NCI-H2081 (cell line): Measurements from ENCODE around the gene PHF14.
A peak's percentile ranks its signal among the peaks of the same experiment; 100 is the strongest.
"Not testable (repeated sequence)": the region's sequence is repeated elsewhere in the genome, so short reads cannot be mapped to it uniquely, and the experiment has no call there.

Experiments used
- DNase-seq, 2 experiments: peaks; one replicate each; lab custom pipeline; 2025; lab: John Stamatoyannopoulos, UW

Gene PHF14

DNA sequence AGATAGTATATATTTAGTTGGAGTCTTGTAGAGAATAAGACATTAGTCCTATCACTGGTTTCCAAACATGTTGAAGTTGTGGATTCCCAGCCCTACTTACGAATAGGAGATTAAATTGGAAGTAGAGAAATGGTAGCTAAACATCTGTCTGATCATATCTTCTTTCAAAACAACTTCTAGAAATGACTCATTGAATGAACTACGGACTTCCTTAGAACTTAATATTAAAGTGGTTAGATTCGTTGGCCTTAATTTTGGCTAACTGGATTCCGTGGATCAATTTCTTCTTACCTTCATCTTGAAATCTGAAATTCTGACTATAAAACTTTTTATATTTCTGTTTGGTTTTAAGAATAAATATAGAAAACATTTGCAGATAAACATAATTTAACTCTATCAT, 3.4 kb downstream of the PHF14 start:
- DNase-seq = no peak

DNA sequence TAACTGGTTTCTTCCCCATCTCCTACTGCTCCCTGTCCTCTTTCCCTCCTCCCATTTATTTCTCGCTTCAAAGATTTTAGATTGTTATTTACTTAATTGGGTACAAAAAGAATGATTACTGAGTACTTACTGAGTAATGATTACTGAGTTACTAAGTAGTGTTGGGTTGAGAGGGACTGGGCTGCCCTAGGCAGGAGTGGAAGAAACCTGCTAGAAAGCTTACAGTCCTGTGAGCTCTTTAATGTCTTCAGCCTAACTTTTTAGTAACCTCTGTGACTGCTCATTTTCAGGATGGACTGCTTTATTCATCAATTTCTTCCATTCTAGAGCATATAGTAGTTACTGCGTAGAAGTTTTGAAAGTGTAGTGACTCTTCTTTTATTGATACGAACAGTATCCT, 7.6 kb downstream of the PHF14 start:
- DNase-seq = no peak

GRCh38 chr7:10990748-10991147, 17.1 kb downstream of the PHF14 start:
- not testable (repeated sequence) for DNase-seq

GRCh38 chr7:10995482-10996166, 22.0 kb downstream of the PHF14 start:
- DNase-seq = not testable (repeated sequence)

- no peak for DNase-seq
Observed at GRCh38 chr7:10998996-10999757, 25.5 kb downstream of the PHF14 start.

GRCh38 chr7:11005202-11005601, 31.5 kb downstream of the PHF14 start:
- no peak for DNase-seq

- no peak for DNase-seq
Observed at GRCh38 chr7:11006291-11006690, 32.6 kb downstream of the PHF14 start.

GRCh38 chr7:11009631-11010030, 36.0 kb downstream of the PHF14 start:
- no peak for DNase-seq

GRCh38 chr7:11021468-11021867, 47.8 kb downstream of the PHF14 start:
- no peak for DNase-seq

DNA sequence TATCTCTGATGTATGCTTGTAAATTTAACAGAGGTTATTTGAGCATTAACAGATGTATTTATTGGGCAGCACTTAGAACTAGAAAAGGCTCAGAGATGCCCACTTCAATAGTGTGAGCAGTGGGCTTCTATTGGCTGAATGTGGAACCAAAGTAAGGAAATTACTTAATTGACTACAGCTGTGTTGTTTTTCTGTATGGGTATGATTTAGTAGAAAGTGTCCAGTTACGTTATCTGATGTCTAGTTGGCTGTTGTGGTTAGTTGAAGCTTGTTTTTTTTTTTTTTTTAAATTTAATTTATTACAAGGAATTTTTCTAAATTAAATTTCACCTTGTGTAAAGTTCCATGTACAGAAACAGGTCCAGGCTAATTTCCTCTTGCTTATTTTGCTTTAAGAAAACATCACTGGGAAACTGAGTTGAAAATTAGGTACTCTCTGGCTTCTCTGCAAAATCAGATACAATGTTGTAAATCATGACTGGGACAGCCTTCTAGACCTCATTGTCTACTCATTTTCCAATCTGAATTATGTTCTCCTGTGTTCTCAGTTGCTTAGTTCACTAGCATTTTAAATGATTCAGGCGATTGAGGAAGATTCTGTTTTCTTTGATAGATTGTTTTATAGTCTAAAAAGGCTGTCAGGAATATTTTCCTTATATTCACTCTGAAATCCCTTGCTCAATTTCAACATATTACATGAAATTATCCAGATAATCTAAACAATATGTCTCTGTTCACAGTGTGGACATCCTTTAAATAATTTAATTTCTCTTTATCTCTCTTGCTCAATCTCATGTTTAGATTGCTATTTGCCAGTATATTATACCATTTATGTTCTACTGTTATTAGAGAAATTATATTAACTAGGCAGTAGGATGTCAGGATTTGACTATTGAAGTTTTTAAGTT, 53.0 kb downstream of the PHF14 start:
- no peak for DNase-seq

DNA sequence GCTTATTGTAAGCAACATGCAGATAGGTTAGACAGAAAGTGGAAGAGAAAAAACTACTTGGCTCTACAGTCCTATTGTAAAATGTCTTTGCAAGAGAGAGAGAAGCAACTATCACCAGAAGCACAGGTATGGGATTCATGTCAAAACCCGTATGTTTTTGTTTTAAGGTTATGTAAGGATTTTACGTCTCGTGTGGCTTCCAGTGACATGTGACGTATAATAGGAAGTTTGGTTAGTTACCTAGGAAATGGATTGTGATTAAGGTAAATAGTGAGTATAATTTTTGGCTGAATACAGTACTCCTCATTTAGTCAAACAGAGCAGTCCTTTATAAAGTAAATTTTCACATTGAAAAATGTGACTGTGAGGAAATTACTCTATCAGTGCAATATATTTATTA, 62.0 kb downstream of the PHF14 start:
- peak in 1 of 2 experiments; percentile 10 for DNase-seq

- no peak for DNase-seq
Observed at GRCh38 chr7:11039974-11040373, 66.3 kb downstream of the PHF14 start.

DNA sequence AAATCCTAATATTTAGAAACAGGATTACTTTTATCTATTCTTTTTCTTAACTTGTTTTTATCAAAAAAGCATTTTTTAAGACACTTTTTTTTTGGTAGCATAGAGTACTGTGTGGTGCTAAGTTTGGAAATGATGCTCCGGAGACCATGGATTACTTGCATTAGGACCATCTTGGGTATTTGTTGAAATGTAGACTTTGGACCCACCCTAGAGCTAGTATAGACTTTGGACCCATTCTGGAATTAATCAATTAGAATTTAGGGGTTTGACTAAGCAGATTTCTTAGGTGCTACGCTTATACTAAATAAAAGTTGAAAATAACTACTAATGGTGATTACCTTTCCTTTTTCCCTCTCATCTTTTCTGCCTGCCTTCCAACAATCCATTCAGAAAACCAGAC, 80.4 kb downstream of the PHF14 start:
- DNase-seq = no peak

DNA sequence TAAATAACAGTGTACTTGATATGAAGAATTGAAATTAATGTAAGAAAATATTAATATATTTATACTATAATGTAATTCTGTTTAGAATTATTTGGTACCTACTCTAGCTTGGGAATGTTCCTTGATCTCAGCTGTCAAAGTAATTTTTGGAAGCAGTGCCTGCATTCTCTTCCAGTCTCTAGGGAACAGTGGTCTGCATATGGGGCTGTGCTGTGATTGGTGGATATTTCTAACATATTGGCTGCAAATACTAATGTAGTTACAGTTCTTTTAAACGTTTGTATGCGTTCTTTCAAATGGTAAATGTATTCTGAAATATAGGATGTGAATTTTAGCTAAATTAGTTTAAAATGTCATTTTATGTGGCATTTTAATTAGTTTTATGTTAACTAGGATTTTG, 87.2 kb downstream of the PHF14 start:
- DNase-seq = no peak

DNA sequence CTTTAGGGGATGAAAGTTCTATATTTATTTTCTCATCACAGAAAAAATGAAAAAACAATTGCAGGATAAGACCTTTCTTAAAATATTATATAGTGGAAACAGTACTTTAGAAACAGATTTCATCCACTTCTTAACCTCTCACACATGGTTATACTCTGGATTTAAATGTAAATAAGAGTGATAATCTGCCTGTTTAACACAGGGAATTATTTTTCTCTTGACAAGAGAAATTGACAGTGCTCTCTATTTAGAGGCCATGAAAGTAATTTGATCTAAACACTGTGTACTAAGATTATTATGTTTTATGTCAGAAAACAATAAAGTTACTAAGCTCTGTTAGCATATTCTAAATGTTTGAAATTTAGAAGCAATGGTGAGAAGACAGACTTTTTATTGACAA, 88.4 kb downstream of the PHF14 start:
- DNase-seq = no peak

GRCh38 chr7:11069591-11069990, 95.9 kb downstream of the PHF14 start:
- DNase-seq = no peak

GRCh38 chr7:11077816-11078215, 104.1 kb downstream of the PHF14 start:
- DNase-seq = no peak

DNA sequence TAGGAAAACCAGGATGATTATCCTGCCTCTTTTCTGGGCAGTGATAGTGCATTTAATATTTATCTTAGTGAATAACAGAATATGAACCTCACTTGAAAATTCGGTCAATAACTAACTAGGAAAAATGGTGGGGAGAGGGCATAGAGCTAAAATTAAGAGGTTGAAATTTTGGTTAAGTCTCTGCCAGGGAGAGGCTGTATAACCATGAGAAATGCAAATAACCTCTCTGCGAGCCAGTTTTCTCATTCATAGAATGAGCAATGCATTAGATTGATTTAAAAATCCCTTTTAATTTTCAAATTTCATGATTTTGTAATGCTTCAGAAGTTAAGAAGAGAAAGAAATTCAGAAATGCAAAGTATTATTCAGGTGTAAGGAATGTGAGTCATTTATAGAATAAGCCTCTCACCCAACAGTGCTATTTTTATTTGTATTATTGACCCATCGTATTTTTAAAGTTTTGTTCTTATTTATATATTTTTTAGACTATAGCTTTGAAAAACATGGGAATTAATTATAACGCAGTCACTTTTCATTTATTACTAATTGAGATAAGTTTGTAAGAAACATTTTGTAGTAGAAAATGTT, 104.7 kb downstream of the PHF14 start:
- DNase-seq = no peak

DNA sequence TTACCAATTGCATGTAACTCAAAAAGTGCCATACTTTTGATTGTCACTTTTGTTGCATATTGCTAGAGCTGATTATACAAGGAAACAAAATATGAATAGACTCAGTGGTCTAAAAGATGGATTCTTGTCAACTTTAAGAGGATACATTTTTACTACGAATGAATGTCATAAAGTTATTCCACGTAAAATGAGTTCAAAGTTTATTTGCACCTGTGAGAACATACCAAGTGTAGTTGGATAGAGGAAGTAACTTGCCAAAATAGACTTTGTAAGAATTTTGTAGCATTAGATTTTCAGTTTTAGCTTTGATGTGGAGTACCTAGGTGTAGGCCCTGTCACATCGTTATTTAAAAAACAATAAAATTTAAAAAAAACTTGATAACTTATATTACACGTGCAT, 106.2 kb downstream of the PHF14 start:
- no peak for DNase-seq

DNA sequence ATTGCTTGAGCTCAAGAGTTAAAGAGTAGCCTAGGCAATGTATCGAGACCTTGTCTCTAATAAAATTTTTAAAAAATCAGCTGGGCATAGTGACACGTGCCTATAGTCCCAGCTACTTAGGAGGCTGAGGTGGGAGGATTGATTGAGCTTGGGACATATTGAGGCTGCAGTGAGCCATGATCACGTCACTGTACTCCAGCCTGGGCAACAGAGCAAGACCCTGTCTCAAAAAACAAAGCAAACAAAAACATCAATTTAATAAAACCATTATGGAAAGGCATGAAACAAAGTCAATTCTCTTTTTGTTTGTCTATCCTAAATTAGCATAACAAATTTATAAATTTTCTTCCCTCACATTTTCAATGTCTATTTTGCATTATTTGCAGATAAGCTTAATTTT, 108.4 kb downstream of the PHF14 start:
- no peak for DNase-seq

DNA sequence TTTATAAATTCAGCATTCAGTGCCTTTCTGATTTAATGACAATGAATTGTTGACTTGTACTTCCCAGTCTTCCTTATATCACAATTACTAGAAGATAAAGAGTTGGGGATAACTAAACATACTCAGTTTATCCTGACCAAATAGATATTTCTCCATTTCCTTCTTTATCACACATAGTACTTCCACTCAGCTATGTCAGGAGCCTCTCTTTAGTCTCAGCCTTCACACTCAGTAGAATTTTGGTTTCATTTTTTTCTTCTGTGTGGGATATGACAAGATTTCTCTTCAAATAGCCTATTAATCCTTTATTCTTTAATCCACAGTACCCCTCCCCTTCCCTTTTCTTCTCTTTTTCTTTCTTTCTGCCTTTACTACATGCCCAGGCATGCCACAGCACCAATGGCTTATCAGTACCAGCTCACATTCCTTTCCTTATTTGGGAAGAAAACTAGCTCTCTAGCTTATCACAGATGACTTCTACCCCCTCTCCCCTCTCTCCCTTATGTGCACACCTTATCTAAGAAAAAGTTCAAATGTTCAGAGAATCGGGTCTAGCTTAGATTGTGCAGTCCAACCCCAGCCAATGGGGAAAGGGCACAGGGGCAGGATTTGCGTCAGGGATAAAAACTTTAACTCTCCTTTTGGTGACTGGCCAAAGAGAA, 109.0 kb downstream of the PHF14 start:
- no peak for DNase-seq

DNA sequence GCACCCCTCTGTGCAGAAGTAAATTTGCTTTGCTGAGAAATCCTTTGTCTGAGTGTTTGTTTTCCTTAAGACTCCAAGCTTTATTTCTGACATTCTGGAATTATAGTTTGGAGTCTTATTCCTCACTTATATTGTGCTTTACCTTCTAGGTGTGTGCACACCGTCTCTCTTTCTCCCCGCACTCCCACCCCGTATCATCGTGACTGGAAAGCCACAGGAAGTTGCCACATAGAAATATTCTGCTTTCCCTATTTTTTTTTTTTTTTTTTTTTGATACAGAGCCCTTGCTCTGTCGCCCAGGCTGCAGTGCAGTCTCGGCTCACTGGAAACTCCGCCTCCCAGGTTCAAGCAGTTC, 109.5 kb downstream of the PHF14 start:
- no peak for DNase-seq
